ENCODE measurements around the gene TOMM34. TPM values are rescaled to one million over a fixed set of nuclear protein-coding genes. Genes with fewer than 3 reads are reported as not detected.

The TOMM34 gene
- total RNA-seq, 1 donor from 2014 or later, result 45.8 TPM

DNA sequence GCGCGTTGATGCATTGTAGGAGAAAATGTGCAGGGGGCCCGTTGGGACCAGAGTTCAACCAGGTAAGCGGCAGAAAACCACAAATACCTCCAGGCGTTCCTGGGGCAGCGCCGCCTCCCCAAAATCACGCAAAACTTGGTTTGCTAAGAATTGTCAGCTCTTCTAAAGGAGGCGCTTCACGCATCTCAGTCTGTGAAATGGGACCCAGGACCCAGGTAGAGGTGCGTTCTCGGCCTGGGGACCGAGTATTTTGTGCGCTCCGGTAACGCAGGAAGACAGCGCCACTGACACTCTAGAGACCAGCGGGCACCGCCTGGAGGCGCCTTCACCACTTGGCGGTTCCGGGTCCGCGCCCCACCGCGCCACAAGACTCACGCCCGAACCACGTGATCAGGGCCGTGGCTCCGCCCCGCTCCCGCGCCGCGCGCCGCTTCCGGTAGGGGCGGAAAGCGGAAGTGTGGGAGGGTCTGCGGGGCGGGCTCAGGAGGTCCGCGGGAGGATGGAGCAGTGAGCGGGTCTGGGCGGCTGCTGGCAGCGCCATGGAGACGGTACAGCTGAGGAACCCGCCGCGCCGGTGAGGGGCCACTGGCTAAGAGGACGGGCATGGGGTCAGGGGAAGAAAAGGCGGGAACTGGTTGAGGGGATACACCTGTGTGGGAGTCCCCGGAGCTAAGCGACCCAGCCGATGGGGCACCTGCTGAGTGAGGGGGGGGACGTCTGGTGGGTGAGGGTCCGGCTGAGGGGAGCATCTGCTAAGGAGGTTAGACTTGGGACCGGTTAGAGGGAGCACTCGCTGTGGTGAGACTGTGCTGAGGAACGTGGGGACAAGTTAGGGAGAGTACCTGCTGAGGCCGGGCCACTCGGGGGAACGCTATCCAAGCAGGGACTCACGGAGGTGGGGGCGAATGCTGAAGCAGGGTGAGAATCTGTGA is 6.1 kb upstream of the TOMM34 start, which contains the start of gene STK4:
TSS of gene STK4 (plus strand) at position 483 of the 932 bp plus-strand sequence. CDS start at position 540, 57 bp downstream.
- Histone ChIP-seq H3K9ac (ENCODE audit: low read length) (peak within 1 kb of the TSS; percentile 86), H3K27me3 (ENCODE audit: insufficient read depth, low read length) (no peaks in the 10 kb centered on the region), H3K4me3 (ENCODE audit: insufficient read depth, low read depth, low read length) (peak within 1 kb of the TSS; percentile 84), H3K27ac (ENCODE audit: low read depth, low read length) (peak within 1 kb of the TSS; percentile 62), H2AFZ (ENCODE audit: low read depth, low read length) (peak within 1 kb of the TSS; percentile 96), H3K9me3 (ENCODE audit: insufficient read depth, low read depth, low read length) (no peaks in the 10 kb centered on the region), H3K4me1 (ENCODE audit: insufficient read depth, low read length) (peaks cover 22% of the 10 kb centered on the region), H3K4me2 (ENCODE audit: low read length) (peak within 1 kb of the TSS; percentile 95), H3K36me3 (ENCODE audit: insufficient read depth, low read length) (no peaks in the 10 kb centered on the region), H4K20me1 (ENCODE audit: insufficient read depth, low read length) (peaks cover 33% of the 10 kb centered on the region), H3K79me2 (ENCODE audit: insufficient read depth, low read length) (peaks cover 46% of the 10 kb centered on the region)
- DNase-seq (ENCODE audit: low read depth) (peak; percentile 79), FAIRE-seq (no peak)
- Mint-ChIP-seq H3K27ac (ENCODE audit: unreplicated experiment) (peak within 1 kb of the TSS; percentile 90), H3K4me1 (ENCODE audit: low read depth, unreplicated experiment) (peaks cover 29% of the 10 kb centered on the region), H3K4me3 (ENCODE audit: unreplicated experiment) (peak within 1 kb of the TSS; percentile 99), H3K36me3 (ENCODE audit: low read depth, unreplicated experiment) (no peaks in the 10 kb centered on the region), H3K27me3 (ENCODE audit: low read depth, unreplicated experiment) (no peaks in the 10 kb centered on the region), H3K9me3 (ENCODE audit: unreplicated experiment) (no peaks in the 10 kb centered on the region)
- no peak for TF ChIP-seq EZH2 (IDR thresholded peaks at IDR 0.05; ENCODE audit: insufficient read depth, low read length)
- TF ChIP-seq, protein P1, sequence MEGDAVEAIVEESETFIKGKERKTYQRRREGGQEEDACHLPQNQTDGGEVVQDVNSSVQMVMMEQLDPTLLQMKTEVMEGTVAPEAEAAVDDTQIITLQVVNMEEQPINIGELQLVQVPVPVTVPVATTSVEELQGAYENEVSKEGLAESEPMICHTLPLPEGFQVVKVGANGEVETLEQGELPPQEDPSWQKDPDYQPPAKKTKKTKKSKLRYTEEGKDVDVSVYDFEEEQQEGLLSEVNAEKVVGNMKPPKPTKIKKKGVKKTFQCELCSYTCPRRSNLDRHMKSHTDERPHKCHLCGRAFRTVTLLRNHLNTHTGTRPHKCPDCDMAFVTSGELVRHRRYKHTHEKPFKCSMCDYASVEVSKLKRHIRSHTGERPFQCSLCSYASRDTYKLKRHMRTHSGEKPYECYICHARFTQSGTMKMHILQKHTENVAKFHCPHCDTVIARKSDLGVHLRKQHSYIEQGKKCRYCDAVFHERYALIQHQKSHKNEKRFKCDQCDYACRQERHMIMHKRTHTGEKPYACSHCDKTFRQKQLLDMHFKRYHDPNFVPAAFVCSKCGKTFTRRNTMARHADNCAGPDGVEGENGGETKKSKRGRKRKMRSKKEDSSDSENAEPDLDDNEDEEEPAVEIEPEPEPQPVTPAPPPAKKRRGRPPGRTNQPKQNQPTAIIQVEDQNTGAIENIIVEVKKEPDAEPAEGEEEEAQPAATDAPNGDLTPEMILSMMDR (IDR thresholded peaks at IDR 0.05; ENCODE audit: insufficient read depth, low read depth, low read length), result peak; percentile 20

DNA sequence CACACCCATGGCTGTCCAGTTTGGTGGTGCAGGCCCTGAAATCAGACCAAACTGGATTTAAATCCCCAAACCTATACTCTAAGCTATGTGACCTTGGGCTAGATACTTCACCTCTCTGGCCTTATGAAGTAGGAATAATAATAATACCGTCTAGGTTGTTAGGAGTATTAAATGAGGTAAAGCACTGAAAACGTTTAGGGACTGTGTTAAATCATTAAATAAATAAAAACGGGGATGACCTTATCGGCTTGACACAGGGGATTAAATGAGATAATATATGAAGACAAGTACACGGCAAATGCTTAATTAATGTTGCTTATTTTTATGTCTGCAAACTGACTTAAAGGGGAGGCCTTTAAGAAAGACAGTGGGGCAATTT is 5.4 kb upstream of the TOMM34 start:
- Histone ChIP-seq H3K9ac (ENCODE audit: low read length) (peak overlapping the region; percentile 86), H3K4me1 (ENCODE audit: insufficient read depth, low read length) (peaks cover 27% of the 10 kb centered on the region), H3K27ac (ENCODE audit: low read depth, low read length) (peak overlapping the region; percentile 62), H3K4me2 (ENCODE audit: low read length) (peak overlapping the region; percentile 95), H3K9me3 (ENCODE audit: insufficient read depth, low read depth, low read length) (no peaks in the 10 kb centered on the region), H2AFZ (ENCODE audit: low read depth, low read length) (peak overlapping the region; percentile 96), H3K79me2 (ENCODE audit: insufficient read depth, low read length) (peaks cover 40% of the 10 kb centered on the region), H4K20me1 (ENCODE audit: insufficient read depth, low read length) (peaks cover 29% of the 10 kb centered on the region), H3K36me3 (ENCODE audit: insufficient read depth, low read length) (no peaks in the 10 kb centered on the region), H3K4me3 (ENCODE audit: insufficient read depth, low read depth, low read length) (peak overlapping the region; percentile 84), H3K27me3 (ENCODE audit: insufficient read depth, low read length) (no peaks in the 10 kb centered on the region)
- H3K9me3 Mint-ChIP-seq (ENCODE audit: unreplicated experiment), result no peaks in the 10 kb centered on the region
- H3K36me3 Mint-ChIP-seq (ENCODE audit: low read depth, unreplicated experiment), result no peaks in the 10 kb centered on the region
- no peaks in the 10 kb centered on the region for H3K27me3 Mint-ChIP-seq (ENCODE audit: low read depth, unreplicated experiment)
- H3K4me1 Mint-ChIP-seq (ENCODE audit: low read depth, unreplicated experiment), result peaks cover 30% of the 10 kb centered on the region
- DNase-seq (ENCODE audit: low read depth) (no peak), FAIRE-seq (no peak)
- TF ChIP-seq, protein P1 (IDR thresholded peaks at IDR 0.05; ENCODE audit: insufficient read depth, low read depth, low read length), result no peak
- no peak for TF ChIP-seq EZH2 (IDR thresholded peaks at IDR 0.05; ENCODE audit: insufficient read depth, low read length)
- peak overlapping the region; percentile 90 for H3K27ac Mint-ChIP-seq (ENCODE audit: unreplicated experiment)
- H3K4me3 Mint-ChIP-seq (ENCODE audit: unreplicated experiment), result peak overlapping the region; percentile 99

Measured in astrocyte (in vitro differentiated cells and primary cell).